HepG2 (cell line): Measurements from ENCODE around the gene GPR137. TPM values are rescaled to one million over a fixed set of nuclear protein-coding genes. Genes with fewer than 3 reads are reported as not detected.

Experiments used
- ARNT2 ChIP-seq: sonication (generic); formaldehyde crosslinking; IDR thresholded peaks from 2 replicates; pipeline ENCODE4 v1.8.0; 2022; ENCODE audit warnings: mild to moderate bottlenecking, low read depth, missing genetic modification reagents, moderate library complexity
- ARNTL ChIP-seq: sonication (generic); formaldehyde crosslinking; IDR thresholded peaks from 2 replicates; pipeline ENCODE4 v1.4.0; 2020; ENCODE audit warnings: mild to moderate bottlenecking, missing genetic modification reagents
- ATF4 ChIP-seq, 2 experiments: fragments of 450-650 bp in 1 of 2; sonication (generic) in 1 of 2; formaldehyde crosslinking; IDR thresholded peaks; 2 replicates each; pipeline versions ENCODE4 v1.5.0 to v1.8.0; 2020 to 2022; ENCODE audit warnings: mild to moderate bottlenecking in 1 of 2, missing genetic modification reagents in 1 of 2
- FOXA3 ChIP-seq: IDR thresholded peaks from 2 replicates; pipeline ENCODE4 v1.6.1; 2016; ENCODE audit warnings: missing genetic modification reagents, missing compliant biosample characterization
- GATA4 ChIP-seq: sonication (generic); IDR thresholded peaks from 2 replicates; pipeline ENCODE4 v1.6.1; 2016; ENCODE audit warnings: antibody characterized with exemption, low read depth, borderline replicate concordance
- HDAC6 ChIP-seq: fragments of 200-600 bp; sonication (generic); IDR thresholded peaks from 2 replicates; pipeline ENCODE4 v1.7.0; 2017; ENCODE audit warnings: mild to moderate bottlenecking, antibody characterized with exemption, low read length, low read depth
- HNRNPUL1 ChIP-seq: fragments of 200-400 bp; formaldehyde crosslinking; IDR thresholded peaks from 2 replicates; pipeline ENCODE4 v1.6.1; 2017; ENCODE audit warnings: low read depth, mild to moderate bottlenecking, low read length, moderate library complexity
- IRF1 ChIP-seq: sonication (generic); formaldehyde crosslinking; IDR thresholded peaks from 2 replicates; pipeline ENCODE4 v1.4.0; 2020; ENCODE audit warnings: low read depth, mild to moderate bottlenecking, missing genetic modification reagents
- KAT7 ChIP-seq: IDR thresholded peaks from 2 replicates; pipeline ENCODE4 v1.6.1; 2018; ENCODE audit warnings: borderline replicate concordance, missing compliant biosample characterization
- MYPOP ChIP-seq: sonication (generic); formaldehyde crosslinking; IDR thresholded peaks from 2 replicates; pipeline ENCODE4 v1.8.1; 2023; ENCODE audit warnings: mild to moderate bottlenecking, moderate library complexity, missing genetic modification reagents
- NFRKB ChIP-seq: fragments of 450-650 bp; IDR thresholded peaks from 2 replicates; pipeline ENCODE4 v1.6.1; 2017
- PAWR ChIP-seq: sonication (generic); formaldehyde crosslinking; IDR thresholded peaks from 2 replicates; pipeline ENCODE4 v1.4.0; 2020; ENCODE audit warnings: missing genetic modification reagents, mild to moderate bottlenecking, borderline replicate concordance
- PTBP1 ChIP-seq: fragments of 200-400 bp; formaldehyde crosslinking; IDR thresholded peaks from 2 replicates; pipeline ENCODE4 v1.6.1; 2018; ENCODE audit warnings: low read length, low read depth; ENCODE audit not compliant: poor library complexity, severe bottlenecking
- RARA ChIP-seq: IDR thresholded peaks from 2 replicates; pipeline ENCODE4 v1.6.1; 2016; ENCODE audit warnings: missing genetic modification reagents, missing compliant biosample characterization
- SKI ChIP-seq: fragments of 450-650 bp; IDR thresholded peaks from one replicate; pipeline ENCODE4 v1.6.1; 2018; ENCODE audit warnings: mild to moderate bottlenecking; ENCODE audit not compliant: partially characterized antibody
- SP140L ChIP-seq: sonication (generic); formaldehyde crosslinking; IDR thresholded peaks from 2 replicates; pipeline ENCODE4 v1.4.0; 2020; ENCODE audit warnings: missing genetic modification reagents, borderline replicate concordance
- SRSF9 ChIP-seq: fragments of 200-400 bp; formaldehyde crosslinking; IDR thresholded peaks from 2 replicates; pipeline ENCODE4 v1.6.1; 2018; ENCODE audit warnings: borderline replicate concordance, mild to moderate bottlenecking, low read depth, low read length; ENCODE audit not compliant: insufficient read depth, poor library complexity, severe bottlenecking
- STAT5B ChIP-seq: sonication (generic); formaldehyde crosslinking; IDR thresholded peaks from 2 replicates; pipeline ENCODE4 v1.4.0; 2020; ENCODE audit warnings: missing genetic modification reagents
- SYNCRIP ChIP-seq: fragments of 200-400 bp; formaldehyde crosslinking; IDR thresholded peaks from 2 replicates; pipeline ENCODE4 v1.6.1; 2018; ENCODE audit warnings: mild to moderate bottlenecking, low read depth, low read length; ENCODE audit not compliant: insufficient read depth
- TARDBP ChIP-seq: sonication (generic); formaldehyde crosslinking; IDR thresholded peaks from 2 replicates; pipeline ENCODE4 v1.8.0; 2022; ENCODE audit warnings: mild to moderate bottlenecking, missing genetic modification reagents
- TCF7L2 ChIP-seq: IDR thresholded peaks from 2 replicates; pipeline ENCODE4 v1.6.1; 2011; ENCODE audit warnings: mild to moderate bottlenecking, low read depth, low read length, moderate library complexity
- THAP9 ChIP-seq: sonication (generic); formaldehyde crosslinking; IDR thresholded peaks from 2 replicates; pipeline ENCODE4; 2020; ENCODE audit warnings: missing genetic modification reagents, mild to moderate bottlenecking, borderline replicate concordance
- THYN1 ChIP-seq: sonication (generic); formaldehyde crosslinking; IDR thresholded peaks from 2 replicates; pipeline ENCODE4 v1.8.1; 2023; ENCODE audit warnings: low read depth, mild to moderate bottlenecking, moderate library complexity, missing genetic modification reagents, borderline replicate concordance
- XRCC5 ChIP-seq: fragments of 200-400 bp; formaldehyde crosslinking; optimal IDR thresholded peaks from 2 replicates; pipeline ENCODE3; 2017; ENCODE audit warnings: mild to moderate bottlenecking, low read length
- ZNF354B ChIP-seq: sonication (generic); formaldehyde crosslinking; IDR thresholded peaks from 2 replicates; pipeline ENCODE4 v1.8.0; 2022; ENCODE audit warnings: mild to moderate bottlenecking, missing genetic modification reagents
- ZNF557 ChIP-seq: sonication (generic); formaldehyde crosslinking; IDR thresholded peaks from 2 replicates; pipeline ENCODE4 v1.4.0; 2020; ENCODE audit warnings: missing genetic modification reagents
- polyA plus RNA-seq, 8 experiments: library from polyadenylated mRNA; depleted of rRNA in 3 of 8; stranded (reverse) in 7 of 8; unstranded in 1 of 8; fragments of >200 nt; fragmentation: Illumina TruSeq in 4 of 8; extraction: Trizol in 4 of 8; gene quantifications; 2 replicates each; pipeline versions ENCODE4 v1.2.1 to v1.2.3, GENCODE V29; 2011 to 2016; ENCODE audit warnings: low read depth in 4 of 8, missing spikeins in 1 of 8, mixed read lengths in 1 of 8; ENCODE audit not compliant: insufficient read depth in 1 of 8
- total RNA-seq, 5 experiments: library from RNA; depleted of rRNA; stranded (reverse); fragments of >200 nt; fragmentation: Illumina TruSeq; extraction: Trizol; gene quantifications; 2 replicates each; pipeline ENCODE4 v1.2.3, GENCODE V29; 2016; ENCODE audit warnings: low read depth in 1 of 5

GPR137 gene
- total and polyA plus RNA-seq, 2 of the 13 experiments (the other 11 are each of a cell fraction or from before 2014, with no cell fraction given), result 8.5 to 13.2 TPM

GRCh38 chr11:64269540-64270220, 16.0 kb upstream of the GPR137 start (continued):
- TF ChIP-seq ARNT2 (CRISPR knock-in tag), result no peak
- no peak for TF ChIP-seq SP140L
- TF ChIP-seq HDAC6, result no peak
- no peak for TF ChIP-seq THYN1
- TF ChIP-seq THAP9 (CRISPR knock-in tag), result peak; percentile 93
- TF ChIP-seq IRF1 (CRISPR knock-in tag), result no peak
- peak; percentile 12 for TF ChIP-seq SKI
- TF ChIP-seq GATA4, result no peak
- no peak for TF ChIP-seq SYNCRIP
- no peak for TF ChIP-seq PAWR
- no peak for TF ChIP-seq KAT7
- TF ChIP-seq SRSF9, result no peak
- TF ChIP-seq FOXA3 (CRISPR knock-in tag), result peak; percentile 61; the same call in 1 of the 2 replicates
- no peak for TF ChIP-seq XRCC5
- TF ChIP-seq PTBP1, result no peak
- peak; percentile 49; the same call in 1 of the 2 replicates for TF ChIP-seq ZNF557 (CRISPR knock-in tag)
- no peak for TF ChIP-seq ZNF354B (CRISPR knock-in tag)
- TF ChIP-seq MYPOP (CRISPR knock-in tag), result peak; percentile 19; the same call in 1 of the 2 replicates
- no peak for TF ChIP-seq STAT5B (CRISPR knock-in tag)
- TF ChIP-seq HNRNPUL1, result no peak
- TF ChIP-seq ARNTL (CRISPR knock-in tag), result no peak
- TF ChIP-seq NFRKB, result no peak
- TF ChIP-seq TCF7L2, result no peak
- TF ChIP-seq RARA (CRISPR knock-in tag), result peak; percentile 48; the same call in 1 of the 2 replicates
- TF ChIP-seq TARDBP, result peak; percentile 98
- TF ChIP-seq ATF4 (CRISPR knock-in tag; IDR thresholded peaks at IDR 0.05), result no peak; a peak in 1 of 4 replicates
